ENCODE results near the gene TXNRD1.

TXNRD1 gene

DNA sequence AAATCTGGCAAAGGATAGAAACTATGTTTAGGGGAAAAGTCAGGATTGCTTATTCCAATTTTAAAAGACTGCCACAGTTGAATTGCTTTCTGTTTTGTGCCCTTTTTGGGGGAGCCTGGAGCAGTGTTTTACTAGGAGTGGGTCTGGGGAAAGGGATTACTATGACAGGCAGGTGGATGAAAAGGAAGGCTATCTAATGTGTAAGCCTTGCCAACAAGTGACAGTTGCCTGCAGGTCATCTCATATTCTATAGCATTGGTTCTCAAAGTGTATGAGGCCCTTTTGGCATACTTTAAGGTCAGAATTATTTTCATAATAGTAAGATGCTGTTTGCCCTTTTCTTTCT, 92.0 kb downstream of the TXNRD1 start:
- H3K9me3 ChIP-seq (ENCODE audit: control insufficient read depth, insufficient read depth, low read depth, low read length) = no peaks in the 10 kb centered on the region
- H3K4me1 ChIP-seq (ENCODE audit: control insufficient read depth, insufficient read depth, low read length) = no peaks in the 10 kb centered on the region; the same call in 1 of the 2 replicates
- ChIA-PET CTCF (no interaction called here), POLR2A (interaction anchor here (1.1 kb wide), 1 partner anchor 19 kb away, joined by 3 read pairs; no protein-coding TSS in a partner anchor)
- peaks cover 6 to 39% of the 10 kb centered on the region in 2 experiments for H3K36me3 ChIP-seq (ENCODE audit: control insufficient read depth in 2 of 2, insufficient read depth in 1 of 2, low read length in 2 of 2)
- H3K4me3 ChIP-seq (ENCODE audit: low read depth, low read length) = no peak overlapping the region
- TF ChIP-seq ZNF449 (tag by site-specific recombination; IDR thresholded peaks at IDR 0.05) (no peak), ZSCAN30 (tag by site-specific recombination; IDR thresholded peaks at IDR 0.05) (no peak), ZNF843 (tag by site-specific recombination; IDR thresholded peaks at IDR 0.05) (no peak), ZNF19 (tag by site-specific recombination; IDR thresholded peaks at IDR 0.05; ENCODE audit: low read depth) (no peak)
- no peak overlapping the region for H3K27ac ChIP-seq (ENCODE audit: extremely low read depth, low read depth, low read length)

- TF ChIP-seq ZFP3 (tag by site-specific recombination; IDR thresholded peaks at IDR 0.05; ENCODE audit: low read depth) (no peak), KLF10 (tag by site-specific recombination; IDR thresholded peaks at IDR 0.05) (no peak), KLF16 (tag by site-specific recombination; IDR thresholded peaks at IDR 0.05) (no peak), ZNF433 (tag by site-specific recombination; IDR thresholded peaks at IDR 0.05; ENCODE audit: low read depth) (no peak), ZNF449 (tag by site-specific recombination; IDR thresholded peaks at IDR 0.05) (no peak), ZSCAN4 (tag by site-specific recombination; IDR thresholded peaks at IDR 0.05) (no peak), PRDM4 (tag by site-specific recombination; IDR thresholded peaks at IDR 0.05) (no peak), ZNF211 (tag by site-specific recombination; IDR thresholded peaks at IDR 0.05; ENCODE audit: low read depth) (no peak), ZNF544 (tag by site-specific recombination; IDR thresholded peaks at IDR 0.05) (no peak), ZNF19 (tag by site-specific recombination; IDR thresholded peaks at IDR 0.05; ENCODE audit: low read depth) (no peak), OSR2 (tag by site-specific recombination; IDR thresholded peaks at IDR 0.05) (no peak), SCRT2 (tag by site-specific recombination; IDR thresholded peaks at IDR 0.05) (no peak), SP7 (tag by site-specific recombination; IDR thresholded peaks at IDR 0.05) (no peak), ZFHX2 (tag by site-specific recombination; conservative IDR thresholded peaks at IDR 0.05) (no peak), ZBTB7A (tag by site-specific recombination; IDR thresholded peaks at IDR 0.05; ENCODE audit: low read depth) (no peak), ZNF426 (tag by site-specific recombination; IDR thresholded peaks at IDR 0.05) (no peak), ZNF768 (tag by site-specific recombination; IDR thresholded peaks at IDR 0.05) (no peak)
- TF ChIP-seq, protein P1, sequence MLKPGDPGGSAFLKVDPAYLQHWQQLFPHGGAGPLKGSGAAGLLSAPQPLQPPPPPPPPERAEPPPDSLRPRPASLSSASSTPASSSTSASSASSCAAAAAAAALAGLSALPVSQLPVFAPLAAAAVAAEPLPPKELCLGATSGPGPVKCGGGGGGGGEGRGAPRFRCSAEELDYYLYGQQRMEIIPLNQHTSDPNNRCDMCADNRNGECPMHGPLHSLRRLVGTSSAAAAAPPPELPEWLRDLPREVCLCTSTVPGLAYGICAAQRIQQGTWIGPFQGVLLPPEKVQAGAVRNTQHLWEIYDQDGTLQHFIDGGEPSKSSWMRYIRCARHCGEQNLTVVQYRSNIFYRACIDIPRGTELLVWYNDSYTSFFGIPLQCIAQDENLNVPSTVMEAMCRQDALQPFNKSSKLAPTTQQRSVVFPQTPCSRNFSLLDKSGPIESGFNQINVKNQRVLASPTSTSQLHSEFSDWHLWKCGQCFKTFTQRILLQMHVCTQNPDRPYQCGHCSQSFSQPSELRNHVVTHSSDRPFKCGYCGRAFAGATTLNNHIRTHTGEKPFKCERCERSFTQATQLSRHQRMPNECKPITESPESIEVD (tag by site-specific recombination; IDR thresholded peaks at IDR 0.05) = no peak
- TF ChIP-seq, protein P2, sequence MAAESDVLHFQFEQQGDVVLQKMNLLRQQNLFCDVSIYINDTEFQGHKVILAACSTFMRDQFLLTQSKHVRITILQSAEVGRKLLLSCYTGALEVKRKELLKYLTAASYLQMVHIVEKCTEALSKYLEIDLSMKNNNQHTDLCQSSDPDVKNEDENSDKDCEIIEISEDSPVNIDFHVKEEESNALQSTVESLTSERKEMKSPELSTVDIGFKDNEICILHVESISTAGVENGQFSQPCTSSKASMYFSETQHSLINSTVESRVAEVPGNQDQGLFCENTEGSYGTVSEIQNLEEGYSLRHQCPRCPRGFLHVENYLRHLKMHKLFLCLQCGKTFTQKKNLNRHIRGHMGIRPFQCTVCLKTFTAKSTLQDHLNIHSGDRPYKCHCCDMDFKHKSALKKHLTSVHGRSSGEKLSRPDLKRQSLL (tag by site-specific recombination; IDR thresholded peaks at IDR 0.05) = no peak
- TF ChIP-seq, protein P3, sequence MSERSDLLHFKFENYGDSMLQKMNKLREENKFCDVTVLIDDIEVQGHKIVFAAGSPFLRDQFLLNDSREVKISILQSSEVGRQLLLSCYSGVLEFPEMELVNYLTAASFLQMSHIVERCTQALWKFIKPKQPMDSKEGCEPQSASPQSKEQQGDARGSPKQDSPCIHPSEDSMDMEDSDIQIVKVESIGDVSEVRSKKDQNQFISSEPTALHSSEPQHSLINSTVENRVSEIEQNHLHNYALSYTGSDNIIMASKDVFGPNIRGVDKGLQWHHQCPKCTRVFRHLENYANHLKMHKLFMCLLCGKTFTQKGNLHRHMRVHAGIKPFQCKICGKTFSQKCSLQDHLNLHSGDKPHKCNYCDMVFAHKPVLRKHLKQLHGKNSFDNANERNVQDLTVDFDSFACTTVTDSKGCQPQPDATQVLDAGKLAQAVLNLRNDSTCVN (tag by site-specific recombination; optimal IDR thresholded peaks at IDR 0.05) = no peak
- no peaks in the 10 kb centered on the region; the same call in 1 of the 2 replicates for H3K4me1 ChIP-seq (ENCODE audit: control insufficient read depth, insufficient read depth, low read length)
- H3K27ac ChIP-seq (ENCODE audit: extremely low read depth, low read depth, low read length) = no peak overlapping the region
- ChIA-PET POLR2A (no interaction called here), CTCF (no interaction called here)
- H3K36me3 ChIP-seq (ENCODE audit: control insufficient read depth in 2 of 2, insufficient read depth in 1 of 2, low read length in 2 of 2) = peaks cover 6 to 41% of the 10 kb centered on the region in 2 experiments
- H3K9me3 ChIP-seq (ENCODE audit: control insufficient read depth, insufficient read depth, low read depth, low read length) = no peaks in the 10 kb centered on the region
- no peak overlapping the region for H3K4me3 ChIP-seq (ENCODE audit: low read depth, low read length)
These were observed 93.9 kb downstream of the TXNRD1 start for GRCh38 chr12:104309446-104309993.
